HG03108 (cell line): ENCODE results near the gene CORO2B.

ENCODE experiments used
- ATAC-seq: cut with Tn5 transposase; IDR thresholded peaks from one replicate; pipeline ENCODE4 v1.9.1; 2021; ENCODE audit warnings: moderate library complexity; ENCODE audit not compliant: unreplicated experiment

Gene CORO2B

GRCh38 chr15:68695061-68695595 lies 116.3 kb downstream of the CORO2B start:
- ATAC-seq, result no peak

GRCh38 chr15:68696414-68697363 lies 117.9 kb downstream of the CORO2B start:
- ATAC-seq, result no peak

- ATAC-seq, result no peak
These were observed 119.2 kb downstream of the CORO2B start for GRCh38 chr15:68697711-68698690.

GRCh38 chr15:68698708-68699107 lies 119.9 kb downstream of the CORO2B start:
- ATAC-seq, result no peak

- ATAC-seq, result no peak
These were observed 120.5 kb downstream of the CORO2B start for GRCh38 chr15:68699124-68699880.

GRCh38 chr15:68699881-68700454 lies 121.2 kb downstream of the CORO2B start:
- no peak for ATAC-seq

- no peak for ATAC-seq
These were observed 121.8 kb downstream of the CORO2B start for GRCh38 chr15:68700455-68701123.

GRCh38 chr15:68701886-68702285 lies 123.1 kb downstream of the CORO2B start:
- no peak for ATAC-seq

GRCh38 chr15:68704496-68705021 lies 125.8 kb downstream of the CORO2B start:
- no peak for ATAC-seq

GRCh38 chr15:68706256-68706655 lies 127.5 kb downstream of the CORO2B start:
- no peak for ATAC-seq

- ATAC-seq, result no peak
These were observed 128.1 kb downstream of the CORO2B start for GRCh38 chr15:68706931-68707330.

- no peak for ATAC-seq
These were observed 128.6 kb downstream of the CORO2B start for GRCh38 chr15:68707386-68707785.

GRCh38 chr15:68709876-68710275 lies 131.1 kb downstream of the CORO2B start:
- ATAC-seq, result no peak

GRCh38 chr15:68710536-68710935 lies 131.7 kb downstream of the CORO2B start:
- ATAC-seq, result no peak

GRCh38 chr15:68711406-68711805 lies 132.6 kb downstream of the CORO2B start:
- no peak for ATAC-seq

GRCh38 chr15:68712886-68713285 lies 134.1 kb downstream of the CORO2B start:
- ATAC-seq, result no peak

GRCh38 chr15:68713874-68714273 lies 135.1 kb downstream of the CORO2B start:
- ATAC-seq, result no peak

- no peak for ATAC-seq
These were observed 136.3 kb downstream of the CORO2B start for GRCh38 chr15:68715111-68715510.

GRCh38 chr15:68717951-68718350 lies 139.2 kb downstream of the CORO2B start:
- no peak for ATAC-seq
